Middle frontal gyrus (tissue), 1 donor: ENCODE results near the gene BDH1.
"Not testable (repeated sequence)": the region's sequence is repeated elsewhere in the genome, so short reads cannot be mapped to it uniquely, and the experiment has no call there.

ENCODE experiments used
- DNase-seq: peaks from one replicate; pipeline ENCODE4 v3.0.0-alpha.2; 2015; ENCODE audit warnings: low spot score; ENCODE audit errors: extremely low spot score

BDH1 gene

DNA sequence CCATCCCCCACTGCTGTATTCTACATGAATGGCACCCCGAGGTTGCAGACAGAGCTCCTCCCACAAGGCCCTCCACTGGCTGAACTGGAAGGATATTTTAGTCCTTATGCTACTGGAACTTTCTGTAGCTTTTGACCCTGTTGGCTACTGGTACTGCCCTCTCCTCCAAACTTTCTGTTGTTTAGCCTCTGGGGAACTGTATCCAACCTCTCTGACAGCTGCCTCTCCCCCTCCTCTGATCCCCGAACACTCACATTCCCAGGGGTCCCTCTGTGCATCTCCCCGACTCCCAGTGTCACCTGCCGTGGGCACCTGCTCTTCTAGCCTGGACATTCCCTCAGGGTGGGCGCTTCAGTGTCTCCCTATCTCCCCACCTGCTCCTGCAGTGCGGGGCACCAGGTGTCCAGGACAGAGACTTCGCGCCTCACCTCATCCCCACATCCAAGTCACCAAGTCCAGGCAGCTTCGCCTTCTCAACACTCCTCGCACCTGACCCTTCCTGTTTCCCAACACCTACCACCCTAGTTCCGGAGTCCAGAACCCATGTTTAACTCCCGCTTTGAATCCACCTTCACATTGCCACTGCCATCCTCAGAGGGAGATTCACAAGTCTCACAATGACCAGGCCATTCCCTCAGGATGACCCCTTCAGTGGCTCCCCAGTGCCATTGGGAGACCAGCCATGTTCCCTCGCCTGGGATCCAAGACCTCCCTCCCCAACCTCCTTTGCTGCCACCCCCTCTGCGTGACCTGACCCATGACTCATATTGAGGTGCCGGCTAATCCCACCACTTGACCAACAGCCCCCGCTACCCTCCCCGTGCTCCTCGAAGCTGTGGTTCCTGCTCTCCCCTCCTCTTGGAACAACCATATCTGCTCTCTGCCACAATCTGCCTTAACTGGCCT is 34.2 kb downstream of the BDH1 start:
- no peak for DNase-seq

DNA sequence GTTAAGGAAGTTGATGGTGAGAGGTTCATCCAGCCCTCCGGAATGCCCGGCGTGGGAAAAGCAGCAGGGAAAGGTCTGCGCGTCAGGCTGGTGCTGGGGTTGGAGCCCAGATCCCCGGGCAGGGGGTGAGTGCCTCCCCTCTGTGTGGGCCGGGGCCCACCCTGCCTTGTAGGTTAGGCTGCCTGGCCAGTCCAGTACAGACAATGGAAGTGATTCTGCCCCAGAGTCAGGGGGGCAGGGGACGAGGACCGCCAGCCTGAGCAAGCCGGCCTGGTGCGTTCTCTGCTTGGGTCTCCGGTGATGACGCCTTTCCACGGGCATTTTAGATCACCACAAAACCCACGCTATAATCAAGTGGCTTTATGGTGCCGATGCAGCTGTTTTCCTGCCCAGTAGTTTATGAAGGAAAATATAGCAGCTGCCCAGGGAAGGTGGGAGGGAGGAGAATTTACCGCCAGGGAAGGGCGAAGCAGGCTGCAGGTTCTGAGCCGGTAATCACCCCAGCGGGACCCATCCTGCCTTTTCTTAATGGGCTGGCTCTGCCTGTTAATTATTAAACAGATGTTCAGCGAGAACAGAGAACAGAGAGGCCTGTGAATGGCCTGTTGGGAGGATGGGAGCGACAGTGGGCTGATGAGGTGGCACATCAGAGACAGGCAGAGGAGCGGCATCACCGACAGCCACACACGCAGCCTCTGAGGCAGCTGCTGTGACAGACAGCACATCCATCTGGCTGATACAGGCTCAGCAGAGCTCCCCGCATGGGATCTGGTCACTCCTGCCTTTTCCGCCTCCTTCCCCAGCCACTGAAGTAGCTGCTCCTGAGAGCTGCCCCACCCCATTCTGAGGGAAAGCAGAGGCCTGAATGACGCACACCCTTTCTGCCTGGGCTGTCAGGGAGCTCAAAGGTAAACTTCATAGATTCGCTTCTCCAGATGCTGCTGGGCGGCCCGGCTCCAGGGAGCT is 35.2 kb downstream of the BDH1 start:
- DNase-seq: peak; percentile 29

DNA sequence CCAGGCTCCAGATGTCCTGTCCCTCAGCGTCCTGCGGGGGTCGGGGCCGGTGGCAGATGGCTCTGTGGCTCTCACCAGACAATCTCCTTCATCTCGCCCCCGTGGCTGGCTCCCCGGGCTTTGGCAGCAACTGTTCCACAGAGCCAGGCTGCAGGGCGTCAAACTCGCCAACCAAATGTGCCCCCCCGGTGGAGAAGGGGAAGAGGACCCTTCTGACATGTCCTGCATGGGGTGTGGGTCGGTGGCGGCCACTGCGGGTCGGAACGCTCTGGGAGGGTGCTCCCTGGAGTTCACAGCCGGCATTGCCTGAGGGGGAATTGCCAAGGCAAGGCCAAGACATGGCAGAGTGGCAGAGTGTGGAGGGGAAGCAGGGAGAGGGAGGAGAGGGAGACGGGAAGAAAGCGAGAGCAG is 36.0 kb downstream of the BDH1 start:
- no peak for DNase-seq

DNA sequence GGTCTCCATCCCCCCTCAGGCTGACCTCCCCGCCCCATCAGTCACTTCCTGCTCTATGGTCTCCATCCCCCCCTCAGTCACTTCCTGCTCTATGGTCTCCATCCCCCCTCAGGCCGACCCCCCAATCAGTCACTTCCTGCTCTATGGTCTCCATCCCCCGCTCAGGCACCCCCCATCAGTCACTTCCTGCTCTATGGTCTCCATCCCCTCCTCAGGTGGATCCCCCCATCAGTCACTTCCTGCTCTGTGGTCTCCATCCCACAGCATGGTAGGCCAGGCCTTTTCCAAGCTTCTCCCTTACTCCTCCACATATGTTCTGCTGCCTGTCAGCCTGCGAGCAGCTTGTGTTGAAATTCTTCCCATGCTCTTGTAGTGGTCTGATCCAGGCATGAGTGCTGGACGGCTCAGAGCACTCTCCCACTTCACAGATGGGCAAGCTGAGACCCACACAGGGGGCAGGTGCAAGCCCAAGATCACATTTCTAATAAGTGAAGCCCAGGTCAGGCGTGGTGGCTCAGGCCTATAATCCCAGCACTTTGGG is 36.8 kb downstream of the BDH1 start:
- no peak for DNase-seq

- DNase-seq: not testable (repeated sequence)
Observed at GRCh38 chr3:197517922-197518683, 37.7 kb downstream of the BDH1 start.

GRCh38 chr3:197516890-197517606 is 38.7 kb downstream of the BDH1 start:
- DNase-seq: not testable (repeated sequence)

- DNase-seq: no peak
Observed at GRCh38 chr3:197516517-197516889, 39.3 kb downstream of the BDH1 start.

GRCh38 chr3:197514786-197515355 is 40.9 kb downstream of the BDH1 start:
- no peak for DNase-seq

- no peak for DNase-seq
Observed at GRCh38 chr3:197513953-197514785, 41.6 kb downstream of the BDH1 start.

DNA sequence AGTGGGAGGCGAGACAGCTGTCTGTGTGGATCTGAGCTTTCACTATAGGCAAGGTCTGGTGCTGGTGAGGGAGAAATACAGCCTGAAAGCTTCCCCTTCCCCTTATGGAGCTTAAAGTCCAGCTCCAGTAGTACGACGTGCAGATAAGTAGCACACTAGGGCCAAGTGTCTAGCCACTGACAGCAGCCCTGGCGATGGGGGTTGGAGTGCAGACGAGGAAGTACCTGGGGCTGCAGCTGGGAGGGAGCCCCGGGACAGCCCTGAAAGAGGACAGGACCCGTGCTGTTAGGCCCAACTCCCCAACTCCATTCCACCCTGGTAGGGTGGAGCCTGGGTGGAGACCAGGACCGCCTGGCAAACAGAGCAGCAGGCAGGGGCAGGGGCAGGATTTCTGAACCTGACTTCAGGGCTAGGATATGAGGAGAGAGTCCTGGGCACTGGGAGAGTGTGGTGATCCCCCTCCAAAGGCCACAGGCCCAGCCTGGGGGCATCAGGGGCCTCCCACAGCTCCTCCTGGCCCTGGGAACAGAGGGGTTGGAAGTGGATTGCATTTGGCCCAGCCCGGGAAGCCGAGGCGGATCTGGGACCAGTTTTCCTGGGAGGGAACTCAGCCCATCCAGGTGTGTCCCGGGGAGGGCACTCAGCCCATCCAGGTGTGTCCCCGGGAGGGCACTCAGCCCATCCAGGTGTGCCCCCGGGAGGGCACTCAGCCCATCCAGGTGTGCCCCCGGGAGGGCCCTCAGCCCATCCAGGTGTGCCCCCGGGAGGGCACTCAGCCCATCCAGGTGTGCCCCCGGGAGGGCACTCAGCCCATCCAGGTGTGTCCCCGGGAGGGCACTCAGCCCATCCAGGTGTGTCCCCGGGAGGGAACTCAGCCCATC is 42.8 kb downstream of the BDH1 start:
- no peak for DNase-seq

- no peak for DNase-seq
Observed at GRCh38 chr3:197511853-197512635, 43.7 kb downstream of the BDH1 start.

DNA sequence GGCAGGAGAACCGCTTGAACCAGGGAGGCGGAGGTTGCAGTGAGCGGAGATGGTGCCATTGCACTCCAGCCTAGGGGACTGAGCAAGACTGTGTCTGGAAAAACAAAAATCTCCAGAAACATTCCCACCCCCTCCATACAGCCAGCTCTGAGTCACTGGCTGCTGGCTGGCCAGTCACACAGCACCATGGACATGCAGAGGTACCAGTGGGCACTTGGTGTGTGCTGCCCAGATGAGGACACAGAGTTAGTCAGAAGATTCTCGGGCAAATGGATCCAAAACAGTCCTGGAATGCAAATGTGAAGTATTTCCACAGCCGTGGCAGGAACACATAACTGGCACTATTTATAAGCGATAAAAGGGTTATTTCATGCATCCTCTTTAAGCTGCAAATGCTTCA is 44.6 kb downstream of the BDH1 start:
- DNase-seq: no peak

DNA sequence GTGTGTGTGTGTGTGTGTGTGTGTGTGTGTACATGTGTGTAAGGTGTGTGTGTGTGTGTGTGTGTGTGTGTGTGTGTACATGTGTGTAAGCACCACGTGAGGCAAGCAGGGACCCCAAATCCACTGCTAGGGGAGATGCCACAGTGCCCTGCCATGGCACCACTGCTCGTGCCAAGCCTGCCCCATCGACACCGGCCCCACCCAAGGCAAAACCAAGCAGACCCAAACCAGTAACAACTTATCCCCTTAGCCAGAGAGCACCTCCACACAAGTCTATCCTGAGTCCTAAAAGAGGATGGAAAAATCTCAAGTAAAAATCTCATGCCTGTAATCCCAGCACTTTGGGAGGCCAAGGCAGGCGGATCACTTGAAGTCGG is 45.1 kb downstream of the BDH1 start:
- no peak for DNase-seq

GRCh38 chr3:197508924-197509775 is 46.6 kb downstream of the BDH1 start:
- no peak for DNase-seq

- DNase-seq: no peak
Observed at GRCh38 chr3:197508461-197508860, 47.3 kb downstream of the BDH1 start.

DNA sequence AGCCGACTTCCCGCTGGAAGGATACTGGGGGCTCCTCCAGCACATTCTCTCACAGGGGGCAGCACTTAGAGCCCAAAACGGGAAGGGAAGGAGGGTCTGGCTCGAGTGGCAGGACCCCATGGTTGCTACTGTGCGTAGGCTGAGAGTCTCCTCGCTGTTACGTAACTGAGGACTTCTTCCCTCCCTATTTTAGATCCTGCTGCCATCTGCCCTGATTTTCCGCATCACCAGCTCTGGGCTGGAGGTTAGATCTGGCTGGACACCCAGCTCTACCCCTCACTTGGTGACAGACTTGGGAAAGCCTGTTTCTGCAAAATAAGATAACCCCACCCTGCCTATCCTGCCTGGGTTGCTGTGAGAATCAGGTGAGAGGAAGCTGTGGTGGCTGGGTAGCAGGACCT is 47.7 kb downstream of the BDH1 start:
- DNase-seq: no peak

- no peak for DNase-seq
Observed at GRCh38 chr3:197507541-197507940, 48.2 kb downstream of the BDH1 start.
